Measurements from ENCODE around the gene ROBO1.

- no peak for TF ChIP-seq CTCF (conservative IDR thresholded peaks at IDR 0.05; ENCODE audit: low read depth, low read length)
- no peak for TF ChIP-seq EZH2 (IDR thresholded peaks at IDR 0.05; ENCODE audit: borderline replicate concordance, low read depth, low read length, poor library complexity, severe bottlenecking)
Measured at GRCh38 chr3:79178471-79179180, 589.2 kb downstream of the ROBO1 start.

All from A673 (cell line).